ENCODE data around the gene MRPS21. TPM values are rescaled to one million over a fixed set of nuclear protein-coding genes. Genes with fewer than 3 reads are reported as not detected.

MRPS21 gene
- 44.1 and 55.3 TPM in 2 replicates for total RNA-seq

GRCh38 chr1:150293433-150294253, at the start of gene MRPS21:
Gene MRPS21 (plus strand): TSS chr1:150293861. CDS start chr1:150294367, 506 bp downstream.

GRCh38 chr1:150257624-150258585, 35.8 kb upstream of the MRPS21 start, which contains the start of gene CA14:
Gene CA14 (plus strand): TSS chr1:150257774. CDS start chr1:150258129, 355 bp downstream.

GRCh38 chr1:150268705-150269403, 24.8 kb upstream of the MRPS21 start, which contains the start of gene APH1A:
Gene APH1A (minus strand): TSS chr1:150269016. CDS start chr1:150268810, 206 bp downstream.

GRCh38 chr1:150281758-150282557, 11.7 kb upstream of the MRPS21 start, which contains the start of gene CIART:
Gene CIART (plus strand): TSS chr1:150282554. CDS start chr1:150283268, 714 bp downstream.

Other genes starting within 250 kb of the MRPS21 start
- 16.9 and 25.2 TPM in 2 replicates for gene VPS45, start 226.1 kb upstream of the MRPS21 start, total RNA-seq
- gene PLEKHO1, start 143.9 kb upstream of the MRPS21 start, total RNA-seq: 53.5 and 55.6 TPM in 2 replicates
- gene ANP32E, start 57.7 kb upstream of the MRPS21 start, total RNA-seq: 17.6 and 30.9 TPM in 2 replicates
- gene CA14, start 36.1 kb upstream of the MRPS21 start, total RNA-seq: not detected in 2 replicates
- 98.3 and 113 TPM in 2 replicates for gene APH1A, start 24.8 kb upstream of the MRPS21 start, total RNA-seq
- gene C1orf54, start 21.1 kb upstream of the MRPS21 start, total RNA-seq: 9.4 and 17.2 TPM in 2 replicates
- 1.3 and 6.6 TPM in 2 replicates for gene CIART, start 11.3 kb upstream of the MRPS21 start, total RNA-seq
- 20.7 and 26.7 TPM in 2 replicates for gene PRPF3, start 27.7 kb downstream of the MRPS21 start, total RNA-seq
- gene RPRD2, start 70.3 kb downstream of the MRPS21 start, total RNA-seq: 8.5 and 17.6 TPM in 2 replicates
- 16.7 and 17.0 TPM in 2 replicates for gene TARS2, start 193.6 kb downstream of the MRPS21 start, total RNA-seq
- gene ECM1, start 214.2 kb downstream of the MRPS21 start, total RNA-seq: 35.9 and 77.4 TPM in 2 replicates
- not detected in 2 replicates for gene FALEC, start 221.9 kb downstream of the MRPS21 start, total RNA-seq